ENCODE data around the gene CYP4A22. TPM values are rescaled to one million over a fixed set of nuclear protein-coding genes. Genes with fewer than 3 reads are reported as not detected.
"Not testable (repeated sequence)": the region's sequence is repeated elsewhere in the genome, so short reads cannot be mapped to it uniquely, and the experiment has no call there.

CYP4A22 gene
- polyA plus RNA-seq, 3 donors, result 0.10 TPM; not detected in 2

DNA sequence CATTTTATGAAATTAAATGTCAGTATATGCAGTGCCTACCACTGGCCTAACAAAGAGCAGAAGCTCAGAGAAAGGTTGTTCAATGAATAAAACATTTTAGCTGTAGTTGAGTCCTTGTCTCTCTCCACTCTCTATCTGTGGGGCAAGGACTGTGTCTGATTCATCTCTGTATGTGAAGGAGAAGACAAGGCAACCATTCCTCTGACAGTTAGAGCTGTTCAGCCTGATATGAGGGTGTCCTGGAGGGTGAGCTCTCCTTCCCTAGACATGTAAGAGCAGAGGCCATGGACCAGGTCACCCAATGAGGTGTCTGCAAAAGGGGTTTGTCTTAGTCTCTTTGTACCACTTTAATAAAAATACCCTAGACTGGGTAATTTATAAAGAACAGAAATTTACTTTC is 57.1 kb downstream of the CYP4A22 start:
- H3K27ac ChIP-seq (ENCODE audit: low read depth, low read length), result no peak overlapping the region

DNA sequence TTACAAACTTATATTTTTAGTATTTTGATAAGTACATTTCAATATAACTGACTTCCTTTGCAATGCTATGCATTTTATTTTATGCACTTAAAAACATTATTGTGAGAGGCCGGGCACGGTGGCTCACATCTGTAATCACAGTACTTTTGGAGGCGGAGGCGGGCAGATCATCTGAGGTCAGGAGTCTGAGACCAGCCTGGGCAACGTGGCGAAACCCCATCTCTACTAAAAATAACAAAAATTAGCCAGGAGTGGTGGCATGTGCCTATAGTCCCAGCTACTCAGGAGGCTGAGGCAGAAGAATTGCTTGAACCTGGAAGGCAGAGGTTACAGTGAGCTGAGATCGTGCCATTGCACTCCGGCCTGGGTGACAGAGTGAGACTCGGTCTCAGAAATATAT is 58.7 kb downstream of the CYP4A22 start:
- 81 to 89% (median 89%) methylated on average over 9 of the region's 9 CpGs for WGBS, 3 donors
- not testable (repeated sequence) for H3K27ac ChIP-seq (ENCODE audit: low read depth, low read length)

DNA sequence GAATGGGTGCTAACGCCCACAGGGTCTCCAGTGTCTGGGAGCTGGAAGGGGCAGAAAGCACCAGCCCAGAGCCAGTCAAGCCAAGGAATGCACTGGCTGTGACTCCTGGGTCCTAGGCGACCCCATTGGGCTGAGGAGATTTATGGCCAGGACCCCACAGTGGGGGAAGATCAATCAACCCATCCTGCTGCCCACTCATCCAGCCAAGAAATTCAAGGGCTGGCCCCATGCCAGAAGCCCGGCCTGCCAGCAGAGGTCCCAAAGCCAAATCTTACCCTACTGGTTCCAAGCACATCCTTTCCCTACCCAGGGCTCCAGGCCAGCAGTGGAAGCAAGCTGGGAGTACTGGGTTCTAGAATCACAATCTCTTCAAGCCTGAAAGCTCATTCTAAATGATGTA is 59.4 kb downstream of the CYP4A22 start:
- 40 to 62% (median 47%) methylated on average over 3 of the region's 3 CpGs for WGBS, 3 donors
- H3K27ac ChIP-seq (ENCODE audit: low read depth, low read length), result no peak overlapping the region

DNA sequence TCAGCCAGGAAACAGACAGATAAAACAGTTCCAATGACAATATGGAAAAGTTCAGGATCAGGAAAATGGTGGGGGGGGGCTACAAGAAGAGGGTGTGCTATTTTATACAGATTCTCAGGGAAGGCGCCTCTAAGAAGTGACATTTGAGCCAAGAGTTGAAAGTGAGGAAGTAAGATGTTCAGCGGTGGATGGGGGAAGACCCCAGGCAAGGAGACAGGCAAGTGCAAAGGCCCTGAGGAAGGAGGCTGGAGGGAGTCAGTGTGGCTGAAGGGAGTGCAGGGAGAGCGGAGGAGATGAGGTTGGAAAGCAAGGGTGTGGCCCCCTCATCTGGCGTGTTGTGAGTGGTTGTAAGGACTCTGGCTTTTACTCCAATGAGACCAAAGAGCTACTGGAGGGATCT is 61.0 kb downstream of the CYP4A22 start:
- H3K27ac ChIP-seq (ENCODE audit: low read depth, low read length), result no peak overlapping the region
- WGBS, 3 donors, result 72 to 83% (median 75%) methylated on average over 4 of the region's 4 CpGs

Other genes starting within 250 kb of the CYP4A22 start
- under 1 TPM in 1 of 3 donors, not detected in 2; 0.03 TPM for gene CYP4A11, start 196.0 kb upstream of the CYP4A22 start, polyA plus RNA-seq
- gene CYP4X1, start 113.8 kb upstream of the CYP4A22 start, polyA plus RNA-seq, result 1 to 10 TPM in 2 of 3 donors, under 1 TPM in 1; 0.72 to 4.7 (median 3.1) TPM
- gene CYP4Z1, start 70.2 kb upstream of the CYP4A22 start, polyA plus RNA-seq, result 1 to 10 TPM in 1 of 3 donors, under 1 TPM in 1, not detected in 1; 0.51 to 1.0 TPM
- gene PDZK1IP1, start 52.6 kb downstream of the CYP4A22 start, polyA plus RNA-seq, result 10 to 100 TPM in 2 of 3 donors, 1 to 10 TPM in 1; 9.1 to 34.6 (median 11.0) TPM
- gene TAL1, start 94.8 kb downstream of the CYP4A22 start, polyA plus RNA-seq, result 10 to 100 TPM in 1 of 3 donors, 1 to 10 TPM in 1, under 1 TPM in 1; 0.94 to 17.1 (median 4.2) TPM
- under 1 TPM; 0.22 to 0.56 (median 0.36) TPM for gene STIL, start 176.7 kb downstream of the CYP4A22 start, polyA plus RNA-seq
- 100 to 1,000 TPM in 1 of 3 donors, 10 to 100 TPM in 2; 40.6 to 135 (median 74.7) TPM for gene CMPK1, start 196.3 kb downstream of the CYP4A22 start, polyA plus RNA-seq

Measured in adipose tissue (tissue), 3 donors.